Kidney tubule cell (primary cell): ENCODE measurements around the gene MKRN3.
A peak's percentile ranks its signal among the peaks of the same experiment; 100 is the strongest.

ENCODE experiments used
- DNase-seq: peaks from one replicate; pipeline ENCODE4 v3.0.0-alpha.2; 2018; ENCODE audit warnings: low spot score

Gene MKRN3

DNA sequence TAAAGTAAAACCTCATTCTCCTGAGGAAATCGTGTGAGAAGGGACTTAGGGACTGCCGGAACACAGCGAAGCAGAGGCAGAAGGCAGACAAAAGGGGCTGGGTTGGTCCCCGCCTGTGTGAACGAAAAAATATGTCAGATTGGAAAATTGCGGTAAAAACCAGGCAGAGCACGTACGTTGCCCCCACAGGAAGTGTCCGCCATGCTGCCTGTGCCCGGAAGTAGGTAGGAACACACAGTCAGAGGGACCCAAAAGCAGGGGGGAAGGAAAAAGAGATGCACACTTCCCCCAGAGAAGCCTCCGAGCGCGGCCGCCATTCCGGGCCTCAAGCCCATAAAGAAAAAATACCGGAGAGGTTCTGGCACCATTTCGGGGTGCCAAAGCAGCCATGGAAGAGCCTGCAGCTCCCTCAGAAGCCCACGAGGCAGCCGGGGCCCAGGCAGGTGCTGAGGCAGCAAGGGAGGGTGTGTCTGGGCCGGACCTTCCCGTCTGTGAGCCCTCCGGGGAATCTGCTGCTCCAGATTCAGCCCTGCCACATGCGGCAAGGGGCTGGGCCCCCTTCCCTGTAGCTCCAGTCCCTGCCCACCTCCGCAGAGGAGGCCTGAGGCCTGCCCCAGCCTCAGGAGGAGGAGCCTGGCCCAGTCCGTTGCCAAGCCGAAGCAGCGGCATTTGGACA, at the start of gene MKRN3:
Gene MKRN3, plus strand, starts transcription at position 280 of the 676 bp plus-strand sequence. Its CDS starts 109 bp downstream, at position 389.
- no peak for DNase-seq

DNA sequence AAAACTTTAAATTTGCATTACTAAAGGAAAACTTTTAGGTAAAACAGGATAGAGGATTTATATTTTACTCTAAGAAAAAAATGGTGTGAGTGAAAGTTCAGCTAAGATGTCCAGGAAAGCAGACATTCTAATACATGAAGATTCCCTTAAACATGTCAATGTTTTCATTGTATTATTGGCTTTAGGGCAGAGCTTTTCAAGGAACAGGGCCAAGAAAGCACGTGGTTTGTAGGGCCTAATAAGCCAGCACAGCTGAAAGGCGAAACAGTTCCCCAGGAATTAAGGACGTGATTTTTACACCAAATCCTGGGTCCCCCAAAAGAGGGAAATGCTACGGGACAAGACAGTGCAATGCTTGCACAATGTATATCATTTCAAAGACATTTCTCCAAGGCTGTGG, 48.6 kb upstream of the MKRN3 start:
- DNase-seq: no peak

DNA sequence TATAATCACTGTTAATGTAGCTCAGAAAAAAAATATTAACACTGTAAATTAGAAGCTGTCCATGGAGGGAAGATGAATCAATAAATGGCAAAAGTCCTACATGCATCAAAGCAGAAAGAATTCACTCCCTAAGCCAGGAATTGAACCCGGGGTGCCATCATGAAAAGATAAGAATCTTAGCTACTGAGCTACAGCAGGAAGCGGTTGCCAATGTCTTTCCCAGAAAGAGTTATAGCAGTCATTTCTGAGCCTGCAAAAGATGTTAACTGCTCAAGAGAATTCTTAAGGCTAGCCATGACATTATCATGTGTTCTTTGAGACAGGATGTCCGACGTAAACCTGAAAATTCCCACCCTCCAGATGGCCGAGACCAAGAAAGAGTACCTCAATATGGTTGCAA, 47.4 kb upstream of the MKRN3 start:
- no peak for DNase-seq

GRCh38 chr15:23524816-23525215, 40.7 kb upstream of the MKRN3 start:
- peak; percentile 47 for DNase-seq

GRCh38 chr15:23529891-23530290, 35.6 kb upstream of the MKRN3 start:
- DNase-seq: no peak

GRCh38 chr15:23532024-23532423, 33.5 kb upstream of the MKRN3 start:
- DNase-seq: peak; percentile 4

DNA sequence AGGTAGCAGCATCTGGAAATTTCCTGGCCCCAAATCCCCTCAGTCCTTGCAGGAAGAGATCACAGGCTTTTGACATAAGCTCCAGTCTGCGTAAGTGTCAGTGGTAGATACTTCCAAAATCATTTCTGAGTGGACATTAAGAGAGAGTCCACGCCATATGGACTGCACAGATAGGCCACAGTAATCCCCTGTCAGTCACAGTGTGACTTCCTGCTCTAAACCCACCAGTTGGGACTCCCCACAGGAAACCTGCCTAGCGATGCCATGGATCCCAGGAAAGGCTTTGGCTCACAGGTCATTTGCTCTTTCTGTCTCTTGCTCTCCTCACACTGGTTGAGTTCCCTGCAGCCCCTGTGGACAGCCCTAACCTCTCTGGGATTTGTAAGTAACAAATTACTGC, 28.8 kb upstream of the MKRN3 start:
- no peak for DNase-seq

- no peak for DNase-seq
These were observed 26.8 kb upstream of the MKRN3 start for GRCh38 chr15:23538648-23539047.

GRCh38 chr15:23539892-23540291, 25.6 kb upstream of the MKRN3 start:
- DNase-seq: no peak

DNA sequence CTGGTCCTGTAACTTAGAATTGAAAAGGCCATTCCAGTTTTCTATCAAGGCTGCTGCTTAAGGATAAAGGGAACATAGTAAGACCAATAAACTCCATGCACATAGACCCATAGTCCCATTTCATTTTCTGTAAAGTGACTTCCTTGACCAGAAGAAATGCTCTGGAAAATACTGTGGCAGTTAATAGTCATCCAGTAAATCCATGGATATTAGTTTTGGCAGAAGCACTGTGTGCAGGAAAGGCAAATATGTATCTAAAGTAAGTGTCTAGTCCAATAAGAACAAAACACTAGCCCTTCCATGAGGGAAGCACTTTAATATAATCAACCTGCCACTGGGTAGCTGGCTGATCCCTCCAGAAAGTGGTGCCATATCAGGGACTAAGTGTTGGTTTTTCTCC, 19.3 kb upstream of the MKRN3 start:
- DNase-seq: no peak

GRCh38 chr15:23548071-23548470, 17.4 kb upstream of the MKRN3 start:
- DNase-seq: no peak

GRCh38 chr15:23561914-23562313, 3.6 kb upstream of the MKRN3 start:
- no peak for DNase-seq

GRCh38 chr15:23564821-23565394, 566 bp upstream of the MKRN3 start:
- no peak for DNase-seq

GRCh38 chr15:23566071-23566554, 639 bp downstream of the MKRN3 start:
- DNase-seq: no peak

- DNase-seq: no peak
These were observed 1.2 kb downstream of the MKRN3 start for GRCh38 chr15:23566651-23567050.

GRCh38 chr15:23567921-23568320, 2.4 kb downstream of the MKRN3 start:
- no peak for DNase-seq

DNA sequence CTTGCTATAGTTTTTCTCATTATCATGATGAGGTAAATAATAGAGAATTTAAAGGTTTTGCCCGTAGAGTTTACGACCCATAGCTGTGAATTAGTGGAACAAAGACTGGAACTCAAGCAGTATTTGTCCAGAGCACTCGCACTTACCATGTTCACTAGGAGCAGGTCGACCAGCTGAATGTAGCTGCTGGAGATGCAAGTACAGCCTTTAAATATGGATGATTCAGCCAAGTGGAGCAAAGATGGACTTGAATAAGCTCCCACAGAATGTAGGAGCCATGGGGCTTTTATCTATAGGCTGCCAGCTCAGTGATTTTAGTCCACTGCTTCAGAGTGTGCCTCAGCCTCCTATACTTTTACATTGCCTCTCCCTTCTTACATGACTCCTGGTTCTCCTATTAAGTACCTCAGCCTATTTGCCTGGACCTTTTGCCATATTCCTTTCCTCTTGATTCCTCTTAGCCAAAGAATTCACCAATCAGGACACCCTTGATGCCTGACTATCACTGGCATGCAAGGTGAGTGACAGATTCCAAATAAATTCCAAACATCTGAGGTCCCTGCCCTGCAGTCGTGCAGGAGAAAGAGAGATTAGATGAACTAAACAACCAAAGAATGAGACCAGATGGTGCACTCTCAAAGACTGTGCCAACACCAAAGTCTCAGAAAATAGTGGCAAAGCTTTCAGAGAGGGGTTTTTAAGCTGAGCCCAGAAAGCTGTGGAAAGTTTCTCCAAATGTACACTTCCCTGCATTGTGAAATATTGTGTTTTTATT, 3.9 kb downstream of the MKRN3 start:
- DNase-seq: no peak

DNA sequence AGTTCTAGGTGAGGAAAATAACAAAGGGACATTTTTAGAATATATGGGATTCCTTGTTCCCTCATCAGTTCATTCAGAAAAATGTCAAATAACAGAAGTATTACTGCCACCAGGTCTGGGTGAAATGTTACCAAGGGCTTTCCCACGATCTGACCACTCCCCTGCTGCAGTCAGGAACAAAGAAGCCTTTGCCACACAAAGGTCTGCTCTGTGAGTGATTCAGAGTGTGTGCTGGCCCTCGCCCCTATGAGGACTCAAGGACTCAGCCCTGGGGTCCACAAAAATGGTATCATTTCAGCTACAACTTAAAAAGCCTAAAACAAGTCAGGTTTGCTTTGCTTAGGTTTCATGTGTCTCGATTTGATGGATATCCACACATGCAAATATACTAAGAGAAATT, 5.0 kb downstream of the MKRN3 start:
- no peak for DNase-seq

- no peak for DNase-seq
These were observed 7.4 kb downstream of the MKRN3 start for GRCh38 chr15:23572844-23573243.

- DNase-seq: no peak
These were observed 9.3 kb downstream of the MKRN3 start for GRCh38 chr15:23574742-23575141.

DNA sequence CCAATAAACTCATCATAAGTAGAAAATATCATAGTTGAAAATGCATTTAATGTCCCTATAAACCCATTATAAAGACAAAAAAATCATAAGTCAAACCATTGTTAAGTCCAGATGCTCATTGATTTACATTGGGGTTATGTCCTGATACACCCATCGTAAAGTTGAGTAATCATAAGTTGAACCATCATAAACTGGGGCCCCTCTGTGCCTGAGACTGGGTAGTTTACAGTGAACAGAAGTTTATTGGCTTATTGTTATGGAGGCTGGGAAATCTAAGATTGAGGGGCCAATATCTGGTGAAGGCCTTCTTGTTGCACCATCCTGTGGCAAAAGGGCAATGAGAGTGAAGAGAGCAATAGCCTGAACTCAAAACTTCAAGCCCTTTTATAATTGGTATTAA, 10.6 kb downstream of the MKRN3 start:
- no peak for DNase-seq

- no peak for DNase-seq
These were observed 13.2 kb downstream of the MKRN3 start for GRCh38 chr15:23578521-23579150.

DNA sequence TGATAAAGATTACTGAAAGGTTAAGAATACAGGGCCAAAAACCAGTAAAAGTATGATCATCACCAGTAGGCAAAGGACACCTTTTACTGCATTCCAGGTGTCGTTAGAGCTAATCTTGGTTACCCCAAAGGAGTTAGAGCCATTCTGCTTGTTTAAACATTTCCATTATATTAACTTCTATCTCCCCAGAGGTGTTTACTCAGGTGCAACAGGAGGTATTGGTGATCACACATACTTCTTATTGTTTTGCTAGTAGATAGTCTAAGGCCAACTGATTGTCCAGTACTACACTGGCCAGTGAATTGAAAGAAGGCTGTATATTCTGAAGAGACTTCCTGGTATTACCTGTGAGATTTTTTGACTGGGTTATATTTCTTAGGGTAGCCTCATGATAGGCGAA, 22.8 kb downstream of the MKRN3 start:
- DNase-seq: no peak
